Raji (cell line): ENCODE results near the gene DHX16.
A peak's percentile ranks its signal among the peaks of the same experiment; 100 is the strongest.

Experiments
- POLR2A ChIP-seq: IDR thresholded peaks from 2 replicates; pipeline ENCODE4 v1.6.1; 2011; ENCODE audit warnings: low read depth, low read length, control low read depth; ENCODE audit not compliant: insufficient read depth

DHX16 gene

DNA sequence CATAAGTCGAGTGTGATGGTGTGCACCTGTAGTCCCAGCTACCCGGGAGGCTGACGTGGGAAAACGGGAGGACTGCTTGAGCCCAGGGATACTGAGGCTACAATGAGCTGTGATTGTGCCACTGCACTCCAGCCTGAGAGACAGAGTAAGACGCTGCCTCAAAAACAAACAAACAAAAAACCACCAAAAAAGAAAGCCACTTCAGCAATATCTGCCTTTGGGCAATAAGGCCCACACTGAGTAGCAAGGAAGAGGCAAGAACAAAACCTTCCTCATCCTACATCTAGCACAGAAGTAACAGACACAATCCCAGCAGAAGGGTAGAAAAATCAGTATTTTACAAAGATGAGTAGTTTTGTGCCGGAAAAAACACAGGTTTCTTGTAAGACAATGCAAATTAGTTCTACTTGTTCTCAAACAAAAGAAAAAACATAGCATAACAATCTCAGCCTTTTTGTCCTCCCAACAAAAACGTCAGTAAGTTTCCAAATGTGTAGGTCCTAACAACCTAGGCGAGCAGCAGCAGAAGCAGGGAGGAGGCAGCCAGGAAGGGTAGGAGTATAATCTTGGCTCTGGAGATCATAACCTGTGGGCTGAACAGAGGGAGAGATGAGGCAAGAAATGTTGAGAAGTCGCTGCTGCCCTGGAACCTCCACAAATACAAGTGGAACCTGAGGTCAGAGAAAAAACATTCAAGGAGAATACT, 61.5 kb downstream of the DHX16 start:
- no peak for TF ChIP-seq POLR2A

DNA sequence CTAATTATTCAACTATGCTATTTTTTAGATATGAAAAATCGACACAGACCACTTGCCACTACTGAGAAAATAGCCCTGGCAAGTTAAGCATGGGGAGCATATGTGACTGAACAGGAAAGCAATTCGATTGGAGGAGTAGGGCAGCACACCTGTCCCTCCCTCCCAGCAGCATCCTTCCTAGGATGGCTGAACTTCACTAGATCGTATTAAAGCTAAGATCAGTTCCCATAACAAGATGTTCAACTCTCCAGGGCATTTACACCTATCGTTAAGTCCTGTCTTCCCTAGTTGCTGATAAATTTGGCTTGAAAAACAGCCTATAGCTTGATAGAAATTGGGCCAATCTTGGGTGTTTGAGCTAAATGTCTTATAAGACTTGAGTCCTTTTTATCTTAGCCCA, 62.7 kb downstream of the DHX16 start:
- 0 out of 2 replicates have a peak, but pooled peaks have one; percentile 22 for TF ChIP-seq POLR2A

DNA sequence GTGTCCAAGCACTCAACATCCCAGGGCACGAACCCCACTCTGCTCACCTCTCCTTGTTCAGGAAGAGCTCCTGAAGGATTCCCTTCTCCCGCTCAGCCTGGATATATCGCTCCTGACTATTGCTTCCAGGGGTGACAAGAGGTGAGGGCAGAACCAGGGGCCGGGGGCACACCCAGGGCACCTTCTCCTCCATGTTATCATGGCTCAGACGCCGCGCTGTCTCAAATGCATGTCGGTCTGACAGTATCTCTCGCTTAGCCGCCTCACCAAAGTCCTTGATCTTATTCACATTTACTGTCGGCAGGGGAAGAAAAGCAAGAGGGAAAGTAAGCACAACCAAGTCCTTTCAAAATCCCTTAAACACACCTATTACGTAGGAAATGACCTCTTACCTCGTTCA, 68.8 kb downstream of the DHX16 start:
- TF ChIP-seq POLR2A = no peak
